Vagina (tissue), 2 donors: ENCODE data around the gene TMEM233. TPM values are rescaled to one million over a fixed set of nuclear protein-coding genes. Genes with fewer than 3 reads are reported as not detected.
A peak's percentile ranks its signal among the peaks of the same experiment; 100 is the strongest.

Experiments
- DNase-seq, 2 donors: peaks; one replicate each; pipeline ENCODE4 v3.0.0-alpha.2; 2017; ENCODE audit errors: extremely low spot score in 2 of 2
- H3K27ac ChIP-seq: fragments of 200-600 bp; sonication (generic); one replicate; pipeline ENCODE4 v1.5.1; 2019
- H3K27me3 ChIP-seq: fragments of 200-600 bp; sonication (generic); one replicate; pipeline ENCODE4 v1.5.1; 2019
- H3K36me3 ChIP-seq, 2 donors: fragments of 200-600 bp; sonication (generic); one replicate each; pipeline ENCODE4 v1.5.1; 2017 to 2019
- H3K4me1 ChIP-seq: fragments of 200-600 bp; sonication (generic); one replicate; pipeline ENCODE4 v1.5.1; 2019
- H3K4me3 ChIP-seq, 2 donors: fragments of 200-600 bp; sonication (generic); 1 replicate in 1 of 2; 2 replicates in 1 of 2; pipeline ENCODE4 v1.5.1; 2016 to 2019
- H3K9me3 ChIP-seq: fragments of 200-600 bp; sonication (generic); one replicate; pipeline ENCODE4 v1.5.1; 2019
- CTCF ChIP-seq, 3 experiments: fragments of 450-650 bp in 2 of 3; fragments of 200-600 bp in 1 of 3; sonication (generic) in 1 of 3; IDR thresholded peaks; one replicate each; pipeline ENCODE4 v1.5.1; 2017 to 2019; ENCODE audit warnings: antibody characterized with exemption in 3 of 3, mild to moderate bottlenecking in 2 of 3, moderate library complexity in 2 of 3
- POLR2A ChIP-seq, 2 donors: fragments of 450-650 bp; IDR thresholded peaks; one replicate each; pipeline ENCODE4 v1.6.1; 2017; ENCODE audit warnings: antibody characterized with exemption in 2 of 2, mild to moderate bottlenecking in 2 of 2, moderate library complexity in 2 of 2
- POLR2AphosphoS5 ChIP-seq, 2 donors: sonication (generic); formaldehyde crosslinking; IDR thresholded peaks; one replicate each; pipeline ENCODE4 v1.9.0; 2017; ENCODE audit warnings: antibody characterized with exemption in 2 of 2, mild to moderate bottlenecking in 2 of 2, low read depth in 1 of 2; ENCODE audit not compliant: insufficient read depth in 1 of 2
- intact Hi-C: fragments of 100-400 bp; cut with DNase I; formaldehyde crosslinking; loops from one replicate; pipeline ENCODE4 v1.15.1; 2023
- total RNA-seq: library from RNA; depleted of rRNA; stranded (reverse); fragments of >200 nt; gene quantifications from one replicate; pipeline ENCODE4 v1.2.3, GENCODE V29; 2016

Gene TMEM233
- total RNA-seq = 0.49 TPM

- H3K36me3 ChIP-seq = no peaks in the 10 kb centered on the region
- DNase-seq = no peak
- TF ChIP-seq CTCF (IDR thresholded peaks at IDR 0.05) = no peak
- no peak for TF ChIP-seq POLR2A (IDR thresholded peaks at IDR 0.05)
- TF ChIP-seq POLR2AphosphoS5 (IDR thresholded peaks at IDR 0.05; ENCODE audit: insufficient read depth in 1 of 2, low read depth in 1 of 2) = no peak
- no peaks in the 10 kb centered on the region for H3K4me1 ChIP-seq
- H3K9me3 ChIP-seq = no peaks in the 10 kb centered on the region
- no peak within 1 kb of the TSS for H3K27ac ChIP-seq
- H3K4me3 ChIP-seq = peak within 1 kb of the TSS; percentile 28 to 30
- no peaks in the 10 kb centered on the region for H3K27me3 ChIP-seq
- intact Hi-C loops = no loop called here
These were observed at the start of gene TMEM233 for GRCh38 chr12:119593578-119594398. Gene TMEM233, plus strand, starts transcription at chr12:119593774. Its CDS starts 75 bp downstream, at chr12:119593849.

GRCh38 chr12:119544765-119545625 is 48.6 kb upstream of the TMEM233 start:
- Histone ChIP-seq H3K36me3 (no peaks in the 10 kb centered on the region), H3K9me3 (no peaks in the 10 kb centered on the region), H3K4me1 (no peaks in the 10 kb centered on the region), H3K27ac (no peak overlapping the region), H3K4me3 (no peak overlapping the region), H3K27me3 (no peaks in the 10 kb centered on the region)
- DNase-seq = no peak
- intact Hi-C loops = no loop called here
- TF ChIP-seq CTCF (IDR thresholded peaks at IDR 0.05) (peak; percentile 57 to 76 (median 68)), POLR2AphosphoS5 (IDR thresholded peaks at IDR 0.05; ENCODE audit: insufficient read depth in 1 of 2, low read depth in 1 of 2) (no peak)

- H3K27me3 ChIP-seq = no peaks in the 10 kb centered on the region
- TF ChIP-seq POLR2AphosphoS5 (IDR thresholded peaks at IDR 0.05; ENCODE audit: insufficient read depth in 1 of 2, low read depth in 1 of 2) (no peak), CTCF (IDR thresholded peaks at IDR 0.05) (no peak), POLR2A (IDR thresholded peaks at IDR 0.05) (no peak)
- intact Hi-C loops = no loop called here
- no peaks in the 10 kb centered on the region for H3K4me1 ChIP-seq
- H3K27ac ChIP-seq = no peak overlapping the region
- no peak for DNase-seq
- H3K36me3 ChIP-seq = no peaks in the 10 kb centered on the region
- H3K4me3 ChIP-seq = no peak overlapping the region
- H3K9me3 ChIP-seq = no peaks in the 10 kb centered on the region
These were observed 47.2 kb upstream of the TMEM233 start for GRCh38 chr12:119546340-119546739.

GRCh38 chr12:119547001-119547400 is 46.6 kb upstream of the TMEM233 start:
- intact Hi-C loops = no loop called here

More at GRCh38 chr12:119547001-119547400, 46.6 kb upstream of the TMEM233 start:
- Histone ChIP-seq H3K4me1 (no peaks in the 10 kb centered on the region), H3K27ac (no peak overlapping the region), H3K9me3 (no peaks in the 10 kb centered on the region), H3K27me3 (no peaks in the 10 kb centered on the region), H3K36me3 (no peaks in the 10 kb centered on the region), H3K4me3 (no peak overlapping the region)
- DNase-seq = no peak
- TF ChIP-seq CTCF (IDR thresholded peaks at IDR 0.05) = no peak
- no peak for TF ChIP-seq POLR2AphosphoS5 (IDR thresholded peaks at IDR 0.05; ENCODE audit: insufficient read depth in 1 of 2, low read depth in 1 of 2)
- no peak for TF ChIP-seq POLR2A (IDR thresholded peaks at IDR 0.05)
